ENCODE data around the gene SMYD5.

Gene SMYD5

DNA sequence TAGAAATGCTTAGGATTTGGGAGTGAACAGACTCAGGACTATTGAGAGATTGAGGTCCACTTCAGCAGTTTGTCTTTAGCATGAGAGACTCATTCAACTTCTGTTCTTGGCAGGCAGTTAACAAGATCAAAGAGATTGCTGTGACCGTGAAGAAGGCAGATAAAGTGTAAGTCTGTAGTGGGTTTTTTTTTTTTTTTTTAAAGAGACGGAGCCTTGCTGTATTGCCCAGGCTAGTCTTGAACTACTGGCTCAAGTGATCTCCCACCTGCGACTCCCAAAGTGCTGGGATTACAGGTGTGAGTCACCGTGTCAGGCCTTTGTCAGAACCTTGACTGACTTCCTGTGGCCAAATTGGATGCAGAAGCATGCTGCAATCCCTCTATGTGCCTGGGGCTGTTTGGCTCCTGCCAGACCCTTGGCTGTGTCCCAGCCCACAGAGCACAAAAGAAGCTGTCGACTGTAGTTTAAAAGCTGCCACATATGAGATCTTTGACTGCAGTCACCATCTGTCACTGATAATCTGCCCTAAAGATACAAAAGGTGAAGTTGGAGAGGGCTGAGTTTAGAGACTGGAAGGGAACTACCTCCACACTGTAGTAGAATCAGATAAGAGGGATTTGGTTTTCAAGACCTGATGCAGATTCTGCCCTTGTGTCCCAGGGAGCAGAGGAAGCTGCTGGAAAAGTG is 30.0 kb downstream of the SMYD5 start (continued):
- TF ChIP-seq ZNF132 (tag by site-specific recombination; IDR thresholded peaks at IDR 0.05; ENCODE audit: borderline replicate concordance) (no peak), ZNF830 (tag by site-specific recombination; IDR thresholded peaks at IDR 0.05; ENCODE audit: low read depth) (no peak), GFI1B (tag by site-specific recombination; IDR thresholded peaks at IDR 0.05) (no peak), GLI4 (tag by site-specific recombination; IDR thresholded peaks at IDR 0.05) (no peak), ZNF777 (tag by site-specific recombination; IDR thresholded peaks at IDR 0.05; ENCODE audit: borderline replicate concordance) (no peak), ZNF391 (tag by site-specific recombination; IDR thresholded peaks at IDR 0.05; ENCODE audit: borderline replicate concordance, low read depth) (no peak), KLF7 (tag by site-specific recombination; IDR thresholded peaks at IDR 0.05; ENCODE audit: borderline replicate concordance) (no peak)
- TF ChIP-seq, protein P1, sequence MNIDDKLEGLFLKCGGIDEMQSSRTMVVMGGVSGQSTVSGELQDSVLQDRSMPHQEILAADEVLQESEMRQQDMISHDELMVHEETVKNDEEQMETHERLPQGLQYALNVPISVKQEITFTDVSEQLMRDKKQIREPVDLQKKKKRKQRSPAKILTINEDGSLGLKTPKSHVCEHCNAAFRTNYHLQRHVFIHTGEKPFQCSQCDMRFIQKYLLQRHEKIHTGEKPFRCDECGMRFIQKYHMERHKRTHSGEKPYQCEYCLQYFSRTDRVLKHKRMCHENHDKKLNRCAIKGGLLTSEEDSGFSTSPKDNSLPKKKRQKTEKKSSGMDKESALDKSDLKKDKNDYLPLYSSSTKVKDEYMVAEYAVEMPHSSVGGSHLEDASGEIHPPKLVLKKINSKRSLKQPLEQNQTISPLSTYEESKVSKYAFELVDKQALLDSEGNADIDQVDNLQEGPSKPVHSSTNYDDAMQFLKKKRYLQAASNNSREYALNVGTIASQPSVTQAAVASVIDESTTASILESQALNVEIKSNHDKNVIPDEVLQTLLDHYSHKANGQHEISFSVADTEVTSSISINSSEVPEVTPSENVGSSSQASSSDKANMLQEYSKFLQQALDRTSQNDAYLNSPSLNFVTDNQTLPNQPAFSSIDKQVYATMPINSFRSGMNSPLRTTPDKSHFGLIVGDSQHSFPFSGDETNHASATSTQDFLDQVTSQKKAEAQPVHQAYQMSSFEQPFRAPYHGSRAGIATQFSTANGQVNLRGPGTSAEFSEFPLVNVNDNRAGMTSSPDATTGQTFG (tag by site-specific recombination; IDR thresholded peaks at IDR 0.05; ENCODE audit: borderline replicate concordance), result no peak
- TF ChIP-seq, protein P2, sequence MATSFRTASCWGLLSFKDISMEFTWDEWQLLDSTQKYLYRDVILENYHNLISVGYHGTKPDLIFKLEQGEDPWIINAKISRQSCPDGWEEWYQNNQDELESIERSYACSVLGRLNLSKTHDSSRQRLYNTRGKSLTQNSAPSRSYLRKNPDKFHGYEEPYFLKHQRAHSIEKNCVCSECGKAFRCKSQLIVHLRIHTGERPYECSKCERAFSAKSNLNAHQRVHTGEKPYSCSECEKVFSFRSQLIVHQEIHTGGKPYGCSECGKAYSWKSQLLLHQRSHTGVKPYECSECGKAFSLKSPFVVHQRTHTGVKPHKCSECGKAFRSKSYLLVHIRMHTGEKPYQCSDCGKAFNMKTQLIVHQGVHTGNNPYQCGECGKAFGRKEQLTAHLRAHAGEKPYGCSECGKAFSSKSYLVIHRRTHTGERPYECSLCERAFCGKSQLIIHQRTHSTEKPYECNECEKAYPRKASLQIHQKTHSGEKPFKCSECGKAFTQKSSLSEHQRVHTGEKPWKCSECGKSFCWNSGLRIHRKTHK (tag by site-specific recombination; IDR thresholded peaks at IDR 0.05), result no peak
- TF ChIP-seq, protein P3, sequence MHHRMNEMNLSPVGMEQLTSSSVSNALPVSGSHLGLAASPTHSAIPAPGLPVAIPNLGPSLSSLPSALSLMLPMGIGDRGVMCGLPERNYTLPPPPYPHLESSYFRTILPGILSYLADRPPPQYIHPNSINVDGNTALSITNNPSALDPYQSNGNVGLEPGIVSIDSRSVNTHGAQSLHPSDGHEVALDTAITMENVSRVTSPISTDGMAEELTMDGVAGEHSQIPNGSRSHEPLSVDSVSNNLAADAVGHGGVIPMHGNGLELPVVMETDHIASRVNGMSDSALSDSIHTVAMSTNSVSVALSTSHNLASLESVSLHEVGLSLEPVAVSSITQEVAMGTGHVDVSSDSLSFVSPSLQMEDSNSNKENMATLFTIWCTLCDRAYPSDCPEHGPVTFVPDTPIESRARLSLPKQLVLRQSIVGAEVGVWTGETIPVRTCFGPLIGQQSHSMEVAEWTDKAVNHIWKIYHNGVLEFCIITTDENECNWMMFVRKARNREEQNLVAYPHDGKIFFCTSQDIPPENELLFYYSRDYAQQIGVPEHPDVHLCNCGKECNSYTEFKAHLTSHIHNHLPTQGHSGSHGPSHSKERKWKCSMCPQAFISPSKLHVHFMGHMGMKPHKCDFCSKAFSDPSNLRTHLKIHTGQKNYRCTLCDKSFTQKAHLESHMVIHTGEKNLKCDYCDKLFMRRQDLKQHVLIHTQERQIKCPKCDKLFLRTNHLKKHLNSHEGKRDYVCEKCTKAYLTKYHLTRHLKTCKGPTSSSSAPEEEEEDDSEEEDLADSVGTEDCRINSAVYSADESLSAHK (tag by site-specific recombination; IDR thresholded peaks at IDR 0.05), result no peak

DNA sequence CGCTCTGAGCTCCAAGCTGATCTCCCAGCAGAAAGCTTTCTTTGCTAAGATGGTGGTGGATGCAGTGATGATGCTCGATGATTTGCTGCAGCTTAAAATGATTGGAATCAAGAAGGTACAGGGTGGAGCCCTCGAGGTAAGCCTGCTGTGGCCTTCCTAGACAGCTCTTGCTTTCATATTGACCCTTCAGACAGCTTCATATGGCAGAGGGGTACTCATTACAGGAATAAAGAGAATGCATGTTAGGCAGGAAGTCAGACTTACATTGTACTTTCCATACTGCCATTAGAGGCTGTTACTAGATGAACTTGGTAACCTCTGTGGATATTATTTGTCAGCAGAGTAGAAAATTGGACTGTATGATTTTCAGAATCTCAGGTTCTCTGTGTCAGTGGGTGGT is 30.5 kb downstream of the SMYD5 start:
- no peaks in the 10 kb centered on the region for H3K9me3 ChIP-seq (ENCODE audit: control insufficient read depth, insufficient read depth, low read depth, low read length)
- POLR2A ChIA-PET, result interaction anchor here (2.4 to 4.0 kb wide), 2 partner anchors 9 to 10 kb away, joined by 6 to 33 read pairs; partner anchors contain the start of genes CCT7 and PRADC1
- peaks cover 72 to 100% of the 10 kb centered on the region in 2 experiments for H3K36me3 ChIP-seq (ENCODE audit: control insufficient read depth in 2 of 2, insufficient read depth in 1 of 2, low read length in 2 of 2)
- H3K4me1 ChIP-seq (ENCODE audit: control insufficient read depth, insufficient read depth, low read length), result peaks cover 2% of the 10 kb centered on the region; the same call in 1 of the 2 replicates
- no peak overlapping the region for H3K27ac ChIP-seq (ENCODE audit: extremely low read depth, low read depth, low read length)
- H3K4me3 ChIP-seq (ENCODE audit: low read depth, low read length), result no peak overlapping the region
- CTCF ChIA-PET, result interaction anchor here (0.6 to 1.9 kb wide), 5 partner anchors 9 to 398 kb away, joined by 3 to 6 read pairs (median 3); no protein-coding TSS in a partner anchor
- TF ChIP-seq ZNF223 (tag by site-specific recombination; IDR thresholded peaks at IDR 0.05), result no peak
- no peak for TF ChIP-seq ZNF610 (tag by site-specific recombination; IDR thresholded peaks at IDR 0.05; ENCODE audit: borderline replicate concordance)
- no peak for TF ChIP-seq YY1 (tag by site-specific recombination; IDR thresholded peaks at IDR 0.05)
- TF ChIP-seq, protein P4, sequence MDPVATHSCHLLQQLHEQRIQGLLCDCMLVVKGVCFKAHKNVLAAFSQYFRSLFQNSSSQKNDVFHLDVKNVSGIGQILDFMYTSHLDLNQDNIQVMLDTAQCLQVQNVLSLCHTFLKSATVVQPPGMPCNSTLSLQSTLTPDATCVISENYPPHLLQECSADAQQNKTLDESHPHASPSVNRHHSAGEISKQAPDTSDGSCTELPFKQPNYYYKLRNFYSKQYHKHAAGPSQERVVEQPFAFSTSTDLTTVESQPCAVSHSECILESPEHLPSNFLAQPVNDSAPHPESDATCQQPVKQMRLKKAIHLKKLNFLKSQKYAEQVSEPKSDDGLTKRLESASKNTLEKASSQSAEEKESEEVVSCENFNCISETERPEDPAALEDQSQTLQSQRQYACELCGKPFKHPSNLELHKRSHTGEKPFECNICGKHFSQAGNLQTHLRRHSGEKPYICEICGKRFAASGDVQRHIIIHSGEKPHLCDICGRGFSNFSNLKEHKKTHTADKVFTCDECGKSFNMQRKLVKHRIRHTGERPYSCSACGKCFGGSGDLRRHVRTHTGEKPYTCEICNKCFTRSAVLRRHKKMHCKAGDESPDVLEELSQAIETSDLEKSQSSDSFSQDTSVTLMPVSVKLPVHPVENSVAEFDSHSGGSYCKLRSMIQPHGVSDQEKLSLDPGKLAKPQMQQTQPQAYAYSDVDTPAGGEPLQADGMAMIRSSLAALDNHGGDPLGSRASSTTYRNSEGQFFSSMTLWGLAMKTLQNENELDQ (tag by site-specific recombination; IDR thresholded peaks at IDR 0.05; ENCODE audit: low read depth), result no peak
- TF ChIP-seq ZNF549 (tag by site-specific recombination; IDR thresholded peaks at IDR 0.05), result no peak
- no peak for TF ChIP-seq ZNF626 (tag by site-specific recombination; IDR thresholded peaks at IDR 0.05)
- TF ChIP-seq, protein P5, sequence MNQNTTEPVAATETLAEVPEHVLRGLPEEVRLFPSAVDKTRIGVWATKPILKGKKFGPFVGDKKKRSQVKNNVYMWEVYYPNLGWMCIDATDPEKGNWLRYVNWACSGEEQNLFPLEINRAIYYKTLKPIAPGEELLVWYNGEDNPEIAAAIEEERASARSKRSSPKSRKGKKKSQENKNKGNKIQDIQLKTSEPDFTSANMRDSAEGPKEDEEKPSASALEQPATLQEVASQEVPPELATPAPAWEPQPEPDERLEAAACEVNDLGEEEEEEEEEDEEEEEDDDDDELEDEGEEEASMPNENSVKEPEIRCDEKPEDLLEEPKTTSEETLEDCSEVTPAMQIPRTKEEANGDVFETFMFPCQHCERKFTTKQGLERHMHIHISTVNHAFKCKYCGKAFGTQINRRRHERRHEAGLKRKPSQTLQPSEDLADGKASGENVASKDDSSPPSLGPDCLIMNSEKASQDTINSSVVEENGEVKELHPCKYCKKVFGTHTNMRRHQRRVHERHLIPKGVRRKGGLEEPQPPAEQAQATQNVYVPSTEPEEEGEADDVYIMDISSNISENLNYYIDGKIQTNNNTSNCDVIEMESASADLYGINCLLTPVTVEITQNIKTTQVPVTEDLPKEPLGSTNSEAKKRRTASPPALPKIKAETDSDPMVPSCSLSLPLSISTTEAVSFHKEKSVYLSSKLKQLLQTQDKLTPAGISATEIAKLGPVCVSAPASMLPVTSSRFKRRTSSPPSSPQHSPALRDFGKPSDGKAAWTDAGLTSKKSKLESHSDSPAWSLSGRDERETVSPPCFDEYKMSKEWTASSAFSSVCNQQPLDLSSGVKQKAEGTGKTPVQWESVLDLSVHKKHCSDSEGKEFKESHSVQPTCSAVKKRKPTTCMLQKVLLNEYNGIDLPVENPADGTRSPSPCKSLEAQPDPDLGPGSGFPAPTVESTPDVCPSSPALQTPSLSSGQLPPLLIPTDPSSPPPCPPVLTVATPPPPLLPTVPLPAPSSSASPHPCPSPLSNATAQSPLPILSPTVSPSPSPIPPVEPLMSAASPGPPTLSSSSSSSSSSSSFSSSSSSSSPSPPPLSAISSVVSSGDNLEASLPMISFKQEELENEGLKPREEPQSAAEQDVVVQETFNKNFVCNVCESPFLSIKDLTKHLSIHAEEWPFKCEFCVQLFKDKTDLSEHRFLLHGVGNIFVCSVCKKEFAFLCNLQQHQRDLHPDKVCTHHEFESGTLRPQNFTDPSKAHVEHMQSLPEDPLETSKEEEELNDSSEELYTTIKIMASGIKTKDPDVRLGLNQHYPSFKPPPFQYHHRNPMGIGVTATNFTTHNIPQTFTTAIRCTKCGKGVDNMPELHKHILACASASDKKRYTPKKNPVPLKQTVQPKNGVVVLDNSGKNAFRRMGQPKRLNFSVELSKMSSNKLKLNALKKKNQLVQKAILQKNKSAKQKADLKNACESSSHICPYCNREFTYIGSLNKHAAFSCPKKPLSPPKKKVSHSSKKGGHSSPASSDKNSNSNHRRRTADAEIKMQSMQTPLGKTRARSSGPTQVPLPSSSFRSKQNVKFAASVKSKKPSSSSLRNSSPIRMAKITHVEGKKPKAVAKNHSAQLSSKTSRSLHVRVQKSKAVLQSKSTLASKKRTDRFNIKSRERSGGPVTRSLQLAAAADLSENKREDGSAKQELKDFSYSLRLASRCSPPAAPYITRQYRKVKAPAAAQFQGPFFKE (tag by site-specific recombination; IDR thresholded peaks at IDR 0.05; ENCODE audit: borderline replicate concordance), result no peak
- no peak for TF ChIP-seq ZBTB20 (tag by site-specific recombination; IDR thresholded peaks at IDR 0.05)
- TF ChIP-seq ZNF776 (tag by site-specific recombination; IDR thresholded peaks at IDR 0.05; ENCODE audit: borderline replicate concordance), result no peak
